GM12873 (cell line): ENCODE results near the gene KRI1.

Experiments
- TF ChIP-seq, protein P1 (sequence below): IDR thresholded peaks from 2 replicates; pipeline ENCODE4 v1.5.1; 2012; ENCODE audit warnings: low read depth, mild to moderate bottlenecking, moderate library complexity, low read length, control low read depth; ENCODE audit not compliant: insufficient read depth; ENCODE audit errors: missing control alignments

KRI1 gene

DNA sequence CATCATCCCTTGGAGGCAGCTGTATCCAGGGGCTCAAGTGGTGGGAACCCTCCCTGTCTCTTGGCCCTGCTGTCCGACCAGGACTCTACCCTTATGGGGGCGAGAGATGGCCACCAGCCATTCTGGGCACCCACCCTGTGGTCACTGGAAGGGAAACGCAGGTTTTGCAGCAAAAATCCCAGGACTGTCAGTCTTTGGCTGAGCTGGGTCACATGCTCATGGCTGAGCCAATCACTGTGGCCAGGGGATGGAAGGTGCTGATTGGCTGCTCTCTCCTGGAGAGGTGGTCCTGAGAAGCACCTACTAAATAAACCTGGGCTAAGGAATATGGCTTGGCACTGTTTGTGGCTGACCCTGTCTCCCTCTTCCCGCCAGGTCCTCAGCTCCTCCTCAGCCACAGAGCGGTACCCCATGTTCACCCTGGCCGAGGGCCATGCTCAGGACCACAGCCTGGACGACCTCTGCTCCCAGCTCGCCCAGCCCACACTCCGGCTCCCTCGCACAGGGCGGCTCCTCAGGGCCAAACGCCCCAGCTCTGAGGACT is 13.2 kb downstream of the KRI1 start:
- TF ChIP-seq, protein P1, sequence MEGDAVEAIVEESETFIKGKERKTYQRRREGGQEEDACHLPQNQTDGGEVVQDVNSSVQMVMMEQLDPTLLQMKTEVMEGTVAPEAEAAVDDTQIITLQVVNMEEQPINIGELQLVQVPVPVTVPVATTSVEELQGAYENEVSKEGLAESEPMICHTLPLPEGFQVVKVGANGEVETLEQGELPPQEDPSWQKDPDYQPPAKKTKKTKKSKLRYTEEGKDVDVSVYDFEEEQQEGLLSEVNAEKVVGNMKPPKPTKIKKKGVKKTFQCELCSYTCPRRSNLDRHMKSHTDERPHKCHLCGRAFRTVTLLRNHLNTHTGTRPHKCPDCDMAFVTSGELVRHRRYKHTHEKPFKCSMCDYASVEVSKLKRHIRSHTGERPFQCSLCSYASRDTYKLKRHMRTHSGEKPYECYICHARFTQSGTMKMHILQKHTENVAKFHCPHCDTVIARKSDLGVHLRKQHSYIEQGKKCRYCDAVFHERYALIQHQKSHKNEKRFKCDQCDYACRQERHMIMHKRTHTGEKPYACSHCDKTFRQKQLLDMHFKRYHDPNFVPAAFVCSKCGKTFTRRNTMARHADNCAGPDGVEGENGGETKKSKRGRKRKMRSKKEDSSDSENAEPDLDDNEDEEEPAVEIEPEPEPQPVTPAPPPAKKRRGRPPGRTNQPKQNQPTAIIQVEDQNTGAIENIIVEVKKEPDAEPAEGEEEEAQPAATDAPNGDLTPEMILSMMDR = no peak

DNA sequence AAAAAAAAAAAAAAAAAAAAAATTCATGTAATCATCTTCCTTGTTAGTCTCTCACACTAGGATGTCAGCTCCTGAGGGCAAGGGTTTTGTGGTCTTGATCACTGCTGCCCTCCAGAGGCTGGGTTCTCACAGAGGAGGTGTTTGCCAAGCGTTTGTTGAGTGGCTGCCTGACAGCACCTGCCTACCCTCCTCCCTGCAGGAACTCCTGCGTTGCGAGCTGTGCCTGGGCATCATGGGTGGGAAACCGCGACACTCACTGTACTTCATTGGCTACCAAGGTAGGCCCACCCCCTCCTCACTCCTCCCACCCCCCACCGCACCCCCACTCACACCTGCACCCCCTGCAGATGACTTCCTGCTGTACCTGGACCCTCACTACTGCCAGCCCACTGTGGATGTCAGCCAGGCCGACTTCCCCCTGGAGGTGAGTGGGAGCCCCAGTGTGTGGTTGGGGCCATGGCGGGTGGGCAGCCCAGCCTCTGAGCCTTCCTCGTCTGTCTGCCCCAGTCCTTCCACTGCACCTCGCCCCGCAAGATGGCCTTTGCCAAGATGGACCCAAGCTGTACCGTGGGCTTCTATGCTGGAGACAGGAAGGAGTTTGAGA is 14.0 kb downstream of the KRI1 start:
- TF ChIP-seq, protein P1 = peak; percentile 28

DNA sequence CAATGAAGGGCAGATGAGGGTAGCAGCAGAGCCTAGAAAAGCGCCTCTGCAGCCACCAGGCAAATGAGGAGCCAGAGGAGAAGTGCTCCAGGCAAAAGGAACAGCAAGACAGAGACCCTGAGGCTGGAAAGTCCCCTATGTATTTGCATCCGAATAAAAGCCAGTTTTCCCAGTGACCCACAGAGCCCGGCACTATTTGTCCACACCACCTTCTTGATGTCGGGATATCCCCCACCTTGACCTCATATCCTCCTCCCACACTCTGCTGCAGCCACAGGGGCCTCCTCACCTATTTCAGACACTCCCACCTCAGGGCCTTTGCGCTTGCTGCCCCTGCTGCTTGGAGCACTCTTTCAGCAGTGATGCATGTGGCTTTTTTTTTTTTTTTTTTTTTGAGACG is 15.5 kb downstream of the KRI1 start:
- TF ChIP-seq, protein P1 = no peak

DNA sequence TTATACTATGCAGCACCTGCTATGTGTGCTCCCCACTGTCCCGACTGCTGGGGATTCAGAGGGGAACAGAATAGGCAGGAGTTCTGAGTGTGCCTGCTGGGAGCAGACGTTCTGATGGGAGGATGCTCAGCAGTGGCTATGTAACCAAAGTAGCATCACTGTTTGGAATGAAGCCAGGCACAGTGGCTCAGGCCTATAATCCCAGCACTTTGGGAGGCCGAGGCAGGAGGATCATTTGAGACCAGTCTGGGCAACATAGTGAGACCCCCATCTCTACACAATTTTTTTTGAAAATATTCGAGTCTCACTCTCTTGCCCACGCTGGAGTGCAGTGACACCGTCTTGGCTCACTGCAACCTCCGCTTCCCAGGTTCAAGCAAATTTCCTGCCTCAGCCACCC is 16.1 kb downstream of the KRI1 start:
- TF ChIP-seq, protein P1 = no peak

DNA sequence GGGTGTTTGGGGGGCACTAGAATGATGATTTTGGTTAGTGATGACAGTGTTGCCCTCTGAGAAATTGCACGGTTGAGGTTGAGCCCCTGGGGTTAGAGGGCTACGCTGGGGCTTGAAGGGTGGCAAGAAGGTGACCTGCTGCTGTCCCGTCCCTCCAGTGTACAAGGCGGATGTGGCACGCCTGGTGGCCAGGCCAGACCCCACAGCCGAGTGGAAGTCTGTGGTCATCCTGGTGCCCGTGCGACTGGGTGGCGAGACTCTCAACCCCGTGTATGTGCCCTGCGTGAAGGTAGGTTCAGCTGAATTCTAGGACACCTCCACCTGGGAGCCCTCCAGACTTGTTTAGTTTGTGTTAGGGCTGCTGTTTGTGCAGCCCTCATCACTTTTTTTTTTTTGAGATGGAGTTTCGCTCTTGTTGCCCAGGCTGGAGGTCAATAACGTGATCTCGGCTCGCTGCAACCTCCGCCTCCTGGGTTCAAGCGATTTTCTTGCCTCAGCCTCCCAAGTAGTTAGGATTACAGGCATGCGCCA is 17.0 kb downstream of the KRI1 start:
- TF ChIP-seq, protein P1 = no peak

DNA sequence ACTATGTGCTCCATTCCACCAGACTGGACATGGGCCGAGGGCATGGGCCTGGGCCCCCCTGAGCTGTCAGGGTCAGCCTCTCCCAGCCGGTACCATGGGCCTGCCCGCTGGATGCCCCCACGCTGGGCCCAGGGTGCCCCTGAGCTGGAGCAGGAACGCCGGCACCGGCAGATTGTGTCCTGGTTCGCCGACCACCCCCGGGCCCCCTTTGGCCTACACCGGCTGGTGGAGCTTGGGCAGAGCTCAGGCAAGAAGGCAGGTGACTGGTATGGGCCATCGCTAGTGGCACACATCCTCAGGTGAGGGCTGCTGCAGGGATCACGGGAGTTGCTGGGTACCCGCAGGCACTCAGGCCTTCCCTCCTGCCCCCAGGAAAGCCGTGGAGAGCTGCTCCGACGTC is 19.0 kb downstream of the KRI1 start:
- TF ChIP-seq, protein P1 = no peak

DNA sequence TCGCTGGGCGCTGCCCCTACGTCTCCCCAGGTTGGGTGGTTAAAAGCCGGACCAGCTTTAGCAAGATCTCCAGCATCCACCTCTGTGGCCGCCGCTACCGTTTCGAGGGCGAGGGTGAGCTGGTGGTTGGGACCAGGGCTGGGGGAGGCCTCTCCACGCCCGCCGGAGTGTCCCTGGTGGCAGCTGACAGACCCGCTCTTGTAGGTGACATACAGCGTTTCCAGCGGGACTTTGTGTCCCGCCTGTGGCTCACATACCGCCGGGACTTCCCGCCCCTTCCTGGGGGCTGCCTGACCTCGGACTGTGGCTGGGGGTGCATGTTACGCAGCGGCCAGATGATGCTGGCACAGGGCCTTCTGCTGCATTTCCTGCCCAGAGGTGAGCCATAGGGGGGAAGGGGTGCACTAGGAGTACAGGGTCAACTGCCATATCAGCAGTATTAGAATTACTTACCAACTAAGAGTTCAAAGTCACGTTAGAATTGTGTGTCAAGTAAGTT is 21.0 kb downstream of the KRI1 start:
- TF ChIP-seq, protein P1 = no peak
